Esophagus muscularis mucosa (tissue), 4 donors: ENCODE data around the gene ARPC1A. TPM values are rescaled to one million over a fixed set of nuclear protein-coding genes. Genes with fewer than 3 reads are reported as not detected.
"Not testable (repeated sequence)": the region's sequence is repeated elsewhere in the genome, so short reads cannot be mapped to it uniquely, and the experiment has no call there.

Experiments used
- DNase-seq: peaks from one replicate; pipeline ENCODE4 v3.0.0-alpha.2; 2017; ENCODE audit errors: extremely low spot score
- H3K27ac ChIP-seq, 4 donors: fragments of 200-600 bp; sonication (generic); replicated peaks in 1 of 4; 1 replicate in 3 of 4; 2 replicates in 1 of 4; pipeline ENCODE4 v1.5.1; 2016 to 2019; ENCODE audit warnings: mild to moderate bottlenecking in 1 of 4
- H3K27me3 ChIP-seq, 4 donors: fragments of 200-600 bp; sonication (generic); one replicate each; pipeline versions ENCODE4 v1.5.1 to v1.6.0; 2016 to 2019
- H3K36me3 ChIP-seq, 4 donors: fragments of 200-600 bp; sonication (generic); one replicate each; pipeline ENCODE4 v1.5.1; 2016 to 2019
- H3K4me1 ChIP-seq, 4 donors: fragments of 200-600 bp; sonication (generic); one replicate each; pipeline ENCODE4 v1.5.1; 2016 to 2019
- H3K4me3 ChIP-seq, 4 donors: fragments of 200-600 bp; sonication (generic); 1 replicate in 2 of 4; 2 replicates in 2 of 4; pipeline ENCODE4 v1.5.1; 2016 to 2019; ENCODE audit warnings: mild to moderate bottlenecking in 4 of 4, moderate library complexity in 1 of 4
- H3K9me3 ChIP-seq, 4 donors: fragments of 200-600 bp; sonication (generic); 1 replicate in 3 of 4; 2 replicates in 1 of 4; pipeline ENCODE4 v1.5.1; 2016 to 2019
- CTCF ChIP-seq, 3 experiments: fragments of 200-600 bp in 2 of 3; fragments of 450-650 bp in 1 of 3; sonication (generic) in 2 of 3; IDR thresholded peaks; one replicate each; pipeline ENCODE4 v1.5.1; 2017 to 2019; ENCODE audit warnings: antibody characterized with exemption in 3 of 3, mild to moderate bottlenecking in 2 of 3, moderate library complexity in 1 of 3
- EP300 ChIP-seq: sonication (generic); formaldehyde crosslinking; IDR thresholded peaks from one replicate; pipeline ENCODE4 v1.6.1; 2017; ENCODE audit warnings: antibody characterized with exemption
- POLR2A ChIP-seq: fragments of 450-650 bp; IDR thresholded peaks from one replicate; pipeline ENCODE4 v1.6.1; 2017; ENCODE audit warnings: antibody characterized with exemption, moderate library complexity, mild to moderate bottlenecking, low read depth
- POLR2AphosphoS5 ChIP-seq, 2 donors: sonication (generic); formaldehyde crosslinking; IDR thresholded peaks; one replicate each; pipeline ENCODE4 v1.6.1; 2017; ENCODE audit warnings: antibody characterized with exemption in 2 of 2
- WGBS: methylation state at CpG from one replicate; pipeline ENCODE4 v1.1.5; 2018; 5-methylcytosine and 5-hydroxymethylcytosine counted together
- intact Hi-C: fragments of 100-400 bp; cut with DNase I; formaldehyde crosslinking; loops from one replicate; pipeline ENCODE4 v1.15.1; 2023
- total RNA-seq, 4 donors: library from RNA; depleted of rRNA; stranded (reverse); fragments of >200 nt; gene quantifications; one replicate each; pipeline versions ENCODE4 v1.1.0 to v1.2.1, GENCODE V29; 2016

Gene ARPC1A
- total RNA-seq: 100 to 1,000 TPM in 2 of 4 donors, 10 to 100 TPM in 2; 83.1 to 105 (median 99.8) TPM

DNA sequence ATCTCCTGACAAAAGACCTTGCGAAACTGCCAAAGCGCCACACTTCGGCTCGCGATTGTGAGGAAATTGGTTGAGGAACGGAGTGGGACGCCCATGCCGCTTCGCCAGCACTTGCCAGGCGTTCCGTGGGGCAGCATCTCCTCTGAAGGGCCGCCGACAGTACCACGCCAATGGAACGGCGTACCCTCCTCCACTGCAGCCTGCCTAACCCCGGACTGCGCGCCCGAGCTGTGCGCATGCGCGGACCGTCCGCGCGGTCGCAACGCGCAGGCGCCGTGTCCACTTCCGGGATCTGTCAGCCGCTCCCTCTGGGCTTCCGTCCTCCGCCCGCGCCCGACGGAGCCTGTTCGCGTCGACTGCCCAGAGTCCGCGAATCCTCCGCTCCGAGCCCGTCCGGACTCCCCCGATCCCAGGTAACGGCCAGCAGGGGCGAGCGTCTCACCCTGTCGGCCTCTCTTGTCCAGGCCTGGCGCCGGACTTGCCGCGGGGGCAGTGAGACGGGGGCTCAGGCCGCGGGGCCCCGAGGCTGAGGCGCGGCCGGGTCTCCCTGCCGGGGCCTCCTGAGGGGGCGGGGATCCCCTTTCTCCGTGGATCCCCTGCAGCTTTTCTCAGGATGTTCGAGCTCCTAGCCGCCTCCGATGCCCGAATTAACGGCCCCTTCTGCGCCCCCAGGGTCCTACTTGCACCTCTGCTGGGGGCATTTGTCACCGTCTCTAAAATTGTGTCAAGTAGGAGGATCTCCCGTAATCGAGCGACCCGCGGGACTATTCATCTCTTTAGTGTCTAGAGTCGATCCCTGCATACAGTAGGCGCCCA, at the start of gene ARPC1A:
TSS of gene ARPC1A (plus strand) at position 307 of the 816 bp plus-strand sequence. CDS start 7,456 bp downstream, outside the sequence.
- TF ChIP-seq CTCF (IDR thresholded peaks at IDR 0.05) (peak in 2 of 3 experiments; percentile 14 to 36), EP300 (no peak), POLR2AphosphoS5 (IDR thresholded peaks at IDR 0.05) (peak; percentile 95 to 98), POLR2A (peak; percentile 24)
- peaks cover 41 to 54% (median 52%) of the 10 kb centered on the region in 4 donors for H3K4me1 ChIP-seq
- H3K27ac ChIP-seq: peak within 1 kb of the TSS; percentile 82 to 92 (median 90)

DNA sequence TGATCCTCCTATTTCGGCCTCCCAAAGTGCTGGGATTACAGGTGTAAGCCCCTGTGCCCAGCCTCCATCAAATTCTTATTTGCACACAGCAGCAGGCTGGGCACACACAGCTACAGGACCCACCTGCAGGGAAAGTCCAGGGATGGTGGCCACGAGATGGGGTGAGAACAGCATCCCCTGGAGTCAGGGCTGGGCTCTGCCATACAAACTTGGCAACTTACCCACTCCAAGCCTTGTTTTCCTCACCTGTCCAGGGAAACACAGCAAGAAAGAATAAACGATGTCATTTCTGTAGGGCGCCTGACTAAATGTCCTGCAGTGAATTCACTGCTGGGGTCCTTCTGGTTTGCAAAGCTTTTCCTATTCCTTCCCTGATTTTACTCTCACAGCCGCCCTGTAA, 47.5 kb upstream of the ARPC1A start:
- H3K36me3 ChIP-seq: no peaks in the 10 kb centered on the region
- H3K9me3 ChIP-seq: no peaks in the 10 kb centered on the region
- H3K4me3 ChIP-seq: no peak overlapping the region
- DNase-seq: no peak
- no peak for TF ChIP-seq POLR2AphosphoS5 (IDR thresholded peaks at IDR 0.05)
- TF ChIP-seq CTCF (IDR thresholded peaks at IDR 0.05): no peak
- no peak for TF ChIP-seq EP300
- TF ChIP-seq POLR2A: no peak
- H3K4me1 ChIP-seq: no peaks in the 10 kb centered on the region
- H3K27ac ChIP-seq: no peak overlapping the region
- 85% methylated on average over 5 of the region's 5 CpGs for WGBS
- H3K27me3 ChIP-seq: no peaks in the 10 kb centered on the region
- intact Hi-C loops: no loop called here

More for the DNA sequence above, at the start of gene ARPC1A:
- 0% methylated on average over 8 of the region's 82 CpGs for WGBS
- H3K4me3 ChIP-seq: peak within 1 kb of the TSS; percentile 77 to 99 (median 90)
- intact Hi-C loops: no loop called here
- DNase-seq: peak; percentile 97
- peaks cover 0 to 5% (median 0%) of the 10 kb centered on the region in 4 donors for H3K36me3 ChIP-seq
- H3K9me3 ChIP-seq: no peaks in the 10 kb centered on the region
- no peaks in the 10 kb centered on the region for H3K27me3 ChIP-seq

DNA sequence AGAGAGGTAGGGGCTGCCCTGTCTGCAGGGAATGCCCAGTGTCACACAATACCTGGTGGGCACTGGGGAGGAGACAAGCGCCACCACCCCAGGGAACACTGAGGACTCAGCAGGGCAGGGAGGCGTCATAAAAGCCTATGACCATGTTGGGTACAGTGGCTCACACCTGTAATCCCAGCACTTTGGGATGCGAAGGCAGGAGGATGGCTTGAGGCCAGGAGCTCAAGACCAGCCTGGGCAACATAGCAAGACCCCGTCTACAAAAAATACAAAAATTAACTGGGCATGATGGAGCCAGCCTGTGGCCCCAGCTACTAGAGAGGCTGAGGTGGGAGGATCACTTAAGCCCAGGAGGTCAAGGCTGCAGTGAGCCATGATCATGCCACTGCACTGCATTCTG, 41.5 kb upstream of the ARPC1A start:
- H3K9me3 ChIP-seq, intact Hi-C loops, H3K36me3 ChIP-seq, DNase-seq, H3K27ac ChIP-seq, H3K4me1 ChIP-seq, H3K27me3 ChIP-seq, H3K4me3 ChIP-seq: not testable (repeated sequence)
- WGBS: 97% methylated on average over 4 of the region's 4 CpGs

DNA sequence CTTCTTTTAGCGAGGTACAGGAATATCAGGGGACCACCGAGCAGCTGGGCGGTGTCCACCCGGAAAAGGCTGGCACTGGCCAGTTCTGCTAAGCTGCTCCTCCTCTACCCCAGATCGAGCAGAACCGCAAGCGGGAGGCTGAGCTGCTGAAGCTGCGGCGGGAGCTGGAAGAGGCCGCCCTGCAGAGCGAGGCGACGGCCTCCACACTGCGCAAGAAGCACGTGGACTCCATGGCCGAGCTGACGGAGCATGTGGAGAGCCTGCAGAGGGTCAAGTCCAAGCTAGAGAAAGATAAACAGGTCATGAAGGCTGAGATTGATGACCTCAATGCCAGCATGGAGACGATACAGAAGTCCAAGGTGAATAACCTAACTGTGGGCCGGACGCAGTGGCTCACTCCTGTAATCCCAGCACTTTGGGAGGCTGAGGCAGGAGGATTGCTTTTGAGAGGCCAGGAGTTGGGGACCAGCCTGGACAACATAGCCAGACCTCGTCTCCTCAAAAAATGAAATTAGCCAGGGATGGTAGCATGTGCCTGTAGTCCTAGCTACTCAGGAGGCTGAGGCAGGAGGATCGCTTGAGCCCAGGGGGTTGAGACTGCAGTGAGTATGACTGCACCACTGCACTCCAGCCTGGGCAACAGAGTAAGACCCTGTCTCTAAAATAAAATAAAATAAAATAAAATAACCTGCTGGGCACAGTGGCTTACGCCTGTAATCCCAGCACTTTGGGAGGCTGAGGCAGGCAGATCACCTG, 37.7 kb upstream of the ARPC1A start:
- DNase-seq: no peak
- WGBS: 92% methylated on average over 18 of the region's 23 CpGs
- Histone ChIP-seq H3K9me3 (no peaks in the 10 kb centered on the region), H3K36me3 (no peaks in the 10 kb centered on the region), H3K4me3 (no peak overlapping the region), H3K4me1 (no peaks in the 10 kb centered on the region), H3K27me3 (no peaks in the 10 kb centered on the region), H3K27ac (no peak overlapping the region)
- intact Hi-C loops: no loop called here
- TF ChIP-seq POLR2A: no peak
- no peak for TF ChIP-seq CTCF (IDR thresholded peaks at IDR 0.05)
- TF ChIP-seq POLR2AphosphoS5 (IDR thresholded peaks at IDR 0.05): no peak
- TF ChIP-seq EP300: no peak

DNA sequence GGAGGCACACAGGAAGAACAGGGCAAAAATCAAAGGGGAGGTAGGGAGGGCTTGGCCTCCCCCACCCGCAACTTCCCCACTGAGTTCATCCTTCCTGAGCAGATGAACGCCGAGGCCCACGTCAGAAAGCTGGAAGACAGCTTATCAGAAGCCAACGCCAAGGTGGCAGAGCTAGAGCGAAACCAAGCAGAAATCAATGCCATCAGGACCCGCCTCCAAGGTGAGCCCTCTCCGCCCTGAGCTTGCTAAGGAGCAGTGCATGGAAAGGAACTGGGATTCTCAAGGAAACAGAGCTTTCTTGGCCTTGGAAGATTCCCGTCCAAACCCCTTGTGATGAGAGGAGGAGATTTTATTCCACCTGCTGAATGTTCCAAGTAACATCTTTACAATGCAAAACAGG, 36.5 kb upstream of the ARPC1A start:
- intact Hi-C loops: no loop called here
- H3K4me3 ChIP-seq: no peak overlapping the region
- TF ChIP-seq EP300 (no peak), CTCF (IDR thresholded peaks at IDR 0.05) (no peak), POLR2A (no peak), POLR2AphosphoS5 (IDR thresholded peaks at IDR 0.05) (no peak)
- H3K27me3 ChIP-seq: no peaks in the 10 kb centered on the region
- no peaks in the 10 kb centered on the region for H3K4me1 ChIP-seq
- DNase-seq: no peak
- no peaks in the 10 kb centered on the region for H3K36me3 ChIP-seq
- WGBS: 81% methylated on average over 9 of the region's 9 CpGs
- H3K9me3 ChIP-seq: no peaks in the 10 kb centered on the region
- H3K27ac ChIP-seq: no peak overlapping the region

DNA sequence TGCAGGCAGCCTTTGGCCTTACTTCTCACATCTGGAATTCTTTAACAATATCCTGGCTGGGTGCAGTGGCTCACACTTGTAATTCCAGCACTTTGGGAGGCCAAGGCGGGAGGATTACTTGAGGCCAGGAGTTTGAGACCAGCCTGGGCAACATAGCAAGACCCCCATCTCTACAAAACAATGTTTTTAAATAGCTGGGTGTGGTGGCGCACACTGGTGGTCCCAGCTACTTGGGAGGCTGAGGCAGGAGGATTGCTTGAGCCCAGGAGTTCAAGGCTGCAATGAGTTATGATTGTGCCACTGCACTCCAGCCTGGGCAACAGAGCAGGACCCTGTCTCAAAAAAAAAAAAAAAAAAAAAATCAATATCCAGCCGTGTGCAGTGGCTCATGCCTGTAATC, 35.5 kb upstream of the ARPC1A start:
- H3K36me3 ChIP-seq, H3K4me1 ChIP-seq, H3K4me3 ChIP-seq, intact Hi-C loops, H3K27me3 ChIP-seq, DNase-seq, H3K27ac ChIP-seq, H3K9me3 ChIP-seq: not testable (repeated sequence)
- 78% methylated on average over 3 of the region's 3 CpGs for WGBS
